CD4-positive, alpha-beta T cell (primary cell): ENCODE data around the gene VSIG2. TPM values are rescaled to one million over a fixed set of nuclear protein-coding genes. Genes with fewer than 3 reads are reported as not detected.

Experiments
- ATAC-seq: fragments of 200-7000 bp; cut with Tn5 transposase; one replicate; pipeline ENCODE4 v1.10.0; 2022; ENCODE audit warnings: mild to moderate bottlenecking; ENCODE audit not compliant: poor library complexity
- CTCF ChIA-PET: fragments of 350-600 bp; sonication (Branson Sonifier 250); formaldehyde crosslinking; loops from one replicate; lab custom pipeline; 2021; ENCODE audit warnings: antibody characterized with exemption, inconsistent platforms; lab: Charles Lee
- POLR2A ChIA-PET: fragments of 350-600 bp; sonication (Branson Sonifier 250); formaldehyde crosslinking; loops from one replicate; lab custom pipeline; 2021; ENCODE audit warnings: antibody characterized with exemption, inconsistent platforms; lab: Charles Lee
- DNase-seq, 14 experiments: peaks; one replicate each; pipeline ENCODE4 v3.0.0-alpha.2; 2013 to 2020; ENCODE audit warnings: mixed read lengths in 2 of 14
- H3K27ac ChIP-seq, 2 donors: one replicate each; pipeline versions ENCODE4 v1.5.1 to v1.7.0; 2013; ENCODE audit warnings: low read length in 2 of 2, low read depth in 1 of 2, mild to moderate bottlenecking in 1 of 2
- H3K27me3 ChIP-seq, 2 experiments: 1 replicate in 1 of 2; 2 replicates in 1 of 2; pipeline versions ENCODE4 v1.6.1 to v1.7.0; 2013; ENCODE audit warnings: low read length in 2 of 2, control low read depth in 1 of 2, mild to moderate bottlenecking in 1 of 2, moderate library complexity in 1 of 2; ENCODE audit not compliant: insufficient read depth in 2 of 2, control insufficient read depth in 1 of 2
- H3K36me3 ChIP-seq: one replicate; pipeline ENCODE4 v1.6.1; 2013; ENCODE audit warnings: low read length, control low read depth; ENCODE audit not compliant: insufficient read depth
- H3K4me1 ChIP-seq: one replicate; pipeline ENCODE4 v1.6.1; 2013; ENCODE audit warnings: low read length, control low read depth; ENCODE audit not compliant: insufficient read depth
- H3K4me3 ChIP-seq: one replicate; pipeline ENCODE4 v1.5.1; 2013; ENCODE audit warnings: mild to moderate bottlenecking, low read length, moderate library complexity
- H3K9me3 ChIP-seq, 2 experiments: 1 replicate in 1 of 2; 2 replicates in 1 of 2; pipeline versions ENCODE4 v1.6.1 to v1.7.0; 2013; ENCODE audit warnings: low read length in 2 of 2, mild to moderate bottlenecking in 2 of 2, control low read depth in 1 of 2, moderate library complexity in 1 of 2; ENCODE audit not compliant: control insufficient read depth in 1 of 2, insufficient read depth in 1 of 2
- H3K27ac Mint-ChIP-seq: one replicate; pipeline ENCODE4 v1.8.0; 2020; ENCODE audit warnings: mixed read lengths
- H3K27me3 Mint-ChIP-seq: one replicate; pipeline ENCODE4 v1.8.0; 2021; ENCODE audit warnings: mixed read lengths
- H3K36me3 Mint-ChIP-seq: one replicate; pipeline ENCODE4 v1.8.0; 2021; ENCODE audit warnings: low read depth, mixed read lengths
- H3K4me1 Mint-ChIP-seq: one replicate; pipeline ENCODE4 v1.8.0; 2021; ENCODE audit warnings: low read depth, mixed read lengths
- H3K4me3 Mint-ChIP-seq: one replicate; pipeline ENCODE4 v1.8.0; 2020; ENCODE audit warnings: mild to moderate bottlenecking, mixed read lengths
- H3K9me3 Mint-ChIP-seq: one replicate; pipeline ENCODE4 v1.8.0; 2020; ENCODE audit warnings: mixed read lengths
- CTCF ChIP-seq: fragments of 200-600 bp; IDR thresholded peaks from one replicate; pipeline ENCODE4 v1.8.0; 2022; ENCODE audit warnings: antibody characterized with exemption, mild to moderate bottlenecking
- intact Hi-C, 2 experiments: fragments of 100-400 bp; cut with DNase I in 1 of 2; cut with micrococcal nuclease in 1 of 2; formaldehyde crosslinking; loops; one replicate each; pipeline versions ENCODE4 v1.15.1 to v1.9.0; 2023 to 2025; cut with DNase I, micrococcal nuclease
- total RNA-seq, 174 experiments: library from RNA in 2 of 174; stranded (reverse) in 2 of 174; gene quantifications; one replicate each; pipeline ENCODE4 v1.2.3 and lab custom pipeline; 2021 to 2026

VSIG2 gene
- total RNA-seq, 2 experiments from 2014 or later = 0.28 TPM; not detected in 1

GRCh38 chr11:124760806-124761205 is 8.8 kb upstream of the VSIG2 start:
- no peaks in the 10 kb centered on the region for H3K9me3 Mint-ChIP-seq
- no peak for DNase-seq
- Histone ChIP-seq H3K36me3 (no peaks in the 10 kb centered on the region), H3K27me3 (peaks cover 55 to 60% of the 10 kb centered on the region in 2 experiments), H3K4me3 (no peak overlapping the region), H3K27ac (no peak overlapping the region), H3K9me3 (peaks cover 0 to 15% of the 10 kb centered on the region in 2 experiments), H3K4me1 (peaks cover 54% of the 10 kb centered on the region)
- peaks cover 38% of the 10 kb centered on the region for H3K4me1 Mint-ChIP-seq
- peaks cover 63% of the 10 kb centered on the region for H3K27me3 Mint-ChIP-seq
- intact Hi-C loops = loop anchor here (5.0 to 10.0 kb wide), 2 partner anchors 76 to 1016 kb away; partner anchors contain the start of gene ZNF202 (in 1 of the 2)
- H3K27ac Mint-ChIP-seq = no peak overlapping the region
- peak overlapping the region; percentile 77 for H3K4me3 Mint-ChIP-seq
- H3K36me3 Mint-ChIP-seq = no peaks in the 10 kb centered on the region
- ATAC-seq = no peak
- CTCF ChIA-PET = interaction anchor here (1.4 to 6.1 kb wide), 4 partner anchors 14 to 116 kb away, joined by 6 to 60 read pairs (median 20); no protein-coding TSS in a partner anchor
- no peak for TF ChIP-seq CTCF
- POLR2A ChIA-PET = interaction anchor here (1.2 to 6.5 kb wide), 3 partner anchors 13 to 91 kb away, joined by 5 to 65 read pairs (median 6); partner anchors contain the start of genes SIAE and SPA17

- Mint-ChIP-seq H3K27ac (no peak overlapping the region), H3K36me3 (no peaks in the 10 kb centered on the region), H3K4me3 (peak overlapping the region; percentile 77), H3K9me3 (no peaks in the 10 kb centered on the region), H3K27me3 (peaks cover 65% of the 10 kb centered on the region), H3K4me1 (peaks cover 38% of the 10 kb centered on the region)
- CTCF ChIA-PET = interaction anchor here (1.4 to 6.5 kb wide), 4 partner anchors 14 to 91 kb away, joined by 8 to 60 read pairs (median 38); no protein-coding TSS in a partner anchor
- POLR2A ChIA-PET = interaction anchor here (1.2 to 6.5 kb wide), 3 partner anchors 13 to 91 kb away, joined by 5 to 65 read pairs (median 6); partner anchors contain the start of genes SIAE and SPA17
- H3K27ac ChIP-seq = no peak overlapping the region
- no peak for ATAC-seq
- H3K27me3 ChIP-seq = peaks cover 55 to 60% of the 10 kb centered on the region in 2 experiments
- H3K36me3 ChIP-seq = no peaks in the 10 kb centered on the region
- TF ChIP-seq CTCF = no peak
- no peak for DNase-seq
- no peak overlapping the region for H3K4me3 ChIP-seq
- H3K4me1 ChIP-seq = peaks cover 54% of the 10 kb centered on the region
- peaks cover 0 to 15% of the 10 kb centered on the region in 2 experiments for H3K9me3 ChIP-seq
- intact Hi-C loops = loop anchor here (5.0 to 10.0 kb wide), 2 partner anchors 77 to 1015 kb away; partner anchors contain the start of gene ZNF202 (in 1 of the 2)
Observed at GRCh38 chr11:124760205-124760652, 8.2 kb upstream of the VSIG2 start.

GRCh38 chr11:124759266-124760204 is 7.5 kb upstream of the VSIG2 start:
- H3K4me1 ChIP-seq = peaks cover 54% of the 10 kb centered on the region
- POLR2A ChIA-PET = interaction anchor here (1.5 kb wide), 1 partner anchor 90 kb away, joined by 5 read pairs; no protein-coding TSS in a partner anchor
- TF ChIP-seq CTCF = no peak
- peak overlapping the region; percentile 54 for H3K4me3 Mint-ChIP-seq
- intact Hi-C loops = loop anchor here (5.0 to 10.0 kb wide), 2 partner anchors 78 to 1015 kb away; partner anchors contain the start of gene ZNF202 (in 1 of the 2)
- no peaks in the 10 kb centered on the region for H3K36me3 Mint-ChIP-seq
- H3K27me3 Mint-ChIP-seq = peaks cover 69% of the 10 kb centered on the region
- H3K27ac ChIP-seq = no peak overlapping the region
- H3K4me3 ChIP-seq = no peak overlapping the region
- no peak overlapping the region for H3K27ac Mint-ChIP-seq
- no peak for ATAC-seq
- H3K36me3 ChIP-seq = no peaks in the 10 kb centered on the region
- CTCF ChIA-PET = interaction anchor here (1.5 to 6.5 kb wide), 4 partner anchors 14 to 89 kb away, joined by 5 to 46 read pairs (median 9); partner anchors contain the start of gene NRGN
- no peak for DNase-seq
- peaks cover 55 to 60% of the 10 kb centered on the region in 2 experiments for H3K27me3 ChIP-seq
- H3K9me3 Mint-ChIP-seq = no peaks in the 10 kb centered on the region
- H3K9me3 ChIP-seq = peaks cover 0 to 15% of the 10 kb centered on the region in 2 experiments
- peaks cover 38% of the 10 kb centered on the region for H3K4me1 Mint-ChIP-seq
